Daoy (cell line): Measurements from ENCODE around the gene CNN1. TPM values are rescaled to one million over a fixed set of nuclear protein-coding genes. Genes with fewer than 3 reads are reported as not detected.
"Not testable (repeated sequence)": the region's sequence is repeated elsewhere in the genome, so short reads cannot be mapped to it uniquely, and the experiment has no call there.

Experiments used
- DNase-seq: peaks from one replicate; pipeline ENCODE4 v3.0.0-alpha.2; 2015; ENCODE audit warnings: low read depth
- total RNA-seq: library from RNA; depleted of rRNA; stranded (reverse); fragments of >200 nt; shearing (Covaris generic); gene quantifications from 2 replicates; pipeline ENCODE4 v1.2.3, GENCODE V29; 2014; rRNA removed

Gene CNN1
- total RNA-seq, 1 experiment from 2014 or later: 9.3 TPM

DNA sequence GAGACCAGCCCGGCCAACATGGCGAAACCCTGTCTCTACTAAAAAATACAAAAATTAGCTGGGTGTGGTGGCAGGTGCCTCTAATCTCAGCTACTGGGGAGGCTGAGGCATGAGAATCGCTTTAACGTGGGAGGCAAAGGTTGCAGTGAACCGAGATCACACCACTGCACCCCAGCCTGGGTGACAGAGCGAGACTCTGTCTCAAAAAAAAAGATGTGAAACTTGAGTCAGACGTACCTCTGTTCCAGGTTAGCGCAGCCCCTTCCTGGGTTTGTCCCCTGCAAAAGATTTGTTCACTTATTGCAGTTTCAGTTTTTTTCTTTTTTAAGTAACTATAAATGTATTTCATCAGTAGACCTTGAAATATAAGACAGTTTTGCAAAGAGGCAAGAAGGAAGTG, 61.1 kb downstream of the CNN1 start:
- not testable (repeated sequence) for DNase-seq

Other genes with a start within 250 kb of the CNN1 start
- gene TSPAN16, start 242.7 kb upstream of the CNN1 start, total RNA-seq: not detected in 2 replicates
- gene RAB3D, start 199.2 kb upstream of the CNN1 start, total RNA-seq: 0.86 and 1.2 TPM in 2 replicates
- gene TMEM205, start 192.6 kb upstream of the CNN1 start, total RNA-seq: 124 and 181 TPM in 2 replicates
- gene CCDC159, start 192.3 kb upstream of the CNN1 start, total RNA-seq: 0.63 and 0.68 TPM in 2 replicates
- gene PLPPR2, start 183.4 kb upstream of the CNN1 start, total RNA-seq: 5.2 and 12.1 TPM in 2 replicates
- 0.57 and 1.4 TPM in 2 replicates for gene SWSAP1, start 164.2 kb upstream of the CNN1 start, total RNA-seq
- 1.7 and 2.8 TPM in 2 replicates for gene EPOR, start 154.5 kb upstream of the CNN1 start, total RNA-seq
- gene RGL3, start 119.5 kb upstream of the CNN1 start, total RNA-seq: not detected in 2 replicates
- gene ODAD3, start 103.7 kb upstream of the CNN1 start, total RNA-seq: not detected in 2 replicates
- gene PRKCSH, start 103.2 kb upstream of the CNN1 start, total RNA-seq: 83.6 and 85.8 TPM in 2 replicates
- gene ELAVL3, start 57.8 kb upstream of the CNN1 start, total RNA-seq: not detected in 2 replicates
- 6.3 and 10.3 TPM in 2 replicates for gene ZNF653, start 33.0 kb upstream of the CNN1 start, total RNA-seq
- gene ECSIT, start 9.7 kb upstream of the CNN1 start, total RNA-seq: 66.3 and 96.0 TPM in 2 replicates
- 79.0 and 99.9 TPM in 2 replicates for gene ELOF1, start 20.4 kb downstream of the CNN1 start, total RNA-seq
- gene ACP5, start 38.8 kb downstream of the CNN1 start, total RNA-seq: 0.45 and 0.97 TPM in 2 replicates
- 15.4 and 23.0 TPM in 2 replicates for gene ZNF627, start 58.6 kb downstream of the CNN1 start, total RNA-seq
- 4.5 and 8.6 TPM in 2 replicates for gene ZNF823, start 200.1 kb downstream of the CNN1 start, total RNA-seq
- gene ZNF441, start 228.1 kb downstream of the CNN1 start, total RNA-seq: 2.3 and 4.1 TPM in 2 replicates